Lung (tissue), 12 donors: ENCODE results near the gene COL4A5. TPM values are rescaled to one million over a fixed set of nuclear protein-coding genes. Genes with fewer than 3 reads are reported as not detected.

ENCODE experiments used
- ATAC-seq: fragments of 200-7000 bp; cut with Tn5 transposase; one replicate; pipeline ENCODE4 v1.9.1; 2020; ENCODE audit warnings: moderate number of reproducible peaks; ENCODE audit not compliant: insufficient read depth, low FRiP score
- DNase-seq, 3 donors: peaks; one replicate each; pipeline ENCODE4 v3.0.0-alpha.2; 2013 to 2017
- H3K27ac ChIP-seq, 2 donors: one replicate each; pipeline ENCODE4 v1.5.1; 2013; ENCODE audit warnings: mild to moderate bottlenecking in 2 of 2, moderate library complexity in 2 of 2, control low read depth in 1 of 2, inconsistent platforms in 1 of 2, low read depth in 1 of 2, low read length in 1 of 2
- H3K27me3 ChIP-seq, 3 donors: one replicate each; pipeline ENCODE4 v1.5.1; 2013; ENCODE audit warnings: low read length in 2 of 3; ENCODE audit not compliant: control insufficient read depth in 3 of 3, insufficient read depth in 3 of 3
- H3K36me3 ChIP-seq, 4 donors: one replicate each; pipeline ENCODE4 v1.5.1; 2013; ENCODE audit warnings: low read length in 4 of 4, mild to moderate bottlenecking in 1 of 4, moderate library complexity in 1 of 4; ENCODE audit not compliant: control insufficient read depth in 4 of 4, insufficient read depth in 4 of 4
- H3K4me1 ChIP-seq, 5 donors: one replicate each; pipeline ENCODE4 v1.5.1; 2013; ENCODE audit warnings: low read length in 5 of 5, mild to moderate bottlenecking in 2 of 5, moderate library complexity in 1 of 5; ENCODE audit not compliant: control insufficient read depth in 5 of 5, insufficient read depth in 5 of 5
- H3K4me3 ChIP-seq: one replicate; pipeline ENCODE4 v1.5.1; 2013; ENCODE audit warnings: mild to moderate bottlenecking, control low read depth, moderate library complexity
- H3K9ac ChIP-seq, 2 donors: one replicate each; pipeline ENCODE4 v1.5.1; 2013; ENCODE audit warnings: low read length in 2 of 2, control low read depth in 1 of 2; ENCODE audit not compliant: insufficient read depth in 1 of 2
- H3K9me3 ChIP-seq, 4 donors: one replicate each; pipeline ENCODE4 v1.5.1; 2013; ENCODE audit warnings: low read length in 3 of 4, mild to moderate bottlenecking in 1 of 4, moderate library complexity in 1 of 4; ENCODE audit not compliant: control insufficient read depth in 4 of 4, insufficient read depth in 3 of 4
- WGBS, 2 donors: extraction: QIAGEN DNeasy Blood & Tissue Kit; methylation state at CpG; one replicate each; pipeline ENCODE4 v1.1.7; 2013; 5-methylcytosine and 5-hydroxymethylcytosine counted together
- polyA plus RNA-seq, 2 donors: library from polyadenylated mRNA; stranded (reverse); fragments of 200-250 nt; gene quantifications; one replicate each; pipeline ENCODE4 v1.2.1, GENCODE V29; 2013
- total RNA-seq, 2 donors: library from RNA; depleted of rRNA in 1 of 2; stranded (reverse); fragments of >200 nt in 1 of 2; gene quantifications; one replicate each; pipeline ENCODE4 v1.2.1, GENCODE V29; 2014 to 2021
- TF ChIP-seq, protein P1 (sequence below): IDR thresholded peaks from 2 replicates; pipeline ENCODE4 v1.5.1; 2012; ENCODE audit warnings: mild to moderate bottlenecking; ENCODE audit errors: control extremely low read depth, extremely low read depth
- donor health status: control.
- donor health status: control.
- donor health status: Bipolar disorder and iron deficiency.
- donor health status: healthy.
- donor health status: DM: yes; HTN: yes; CAD: no.

COL4A5 gene
- total and polyA plus RNA-seq, 4 donors: 4.3 to 253 (median 16.4) TPM

DNA sequence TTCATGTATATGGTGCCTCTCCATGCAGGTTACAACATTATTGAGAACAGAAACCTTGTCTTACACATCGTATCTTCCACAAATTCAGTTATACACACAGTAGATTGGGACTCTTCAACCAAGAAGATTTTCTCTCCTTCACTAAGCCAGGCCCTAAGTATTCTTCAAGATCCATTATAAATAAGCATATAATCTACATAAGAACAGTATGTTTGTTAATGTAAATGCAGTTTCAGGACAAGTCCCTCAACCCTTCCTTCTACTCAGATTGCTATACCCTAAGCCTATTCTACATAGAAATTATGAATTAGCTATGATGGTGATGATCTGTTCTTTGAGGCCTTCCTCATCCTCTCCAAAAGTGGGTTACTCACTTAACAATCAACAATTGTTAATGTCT lies 42.7 kb upstream of the COL4A5 start:
- no peak overlapping the region for H3K27ac ChIP-seq
- TF ChIP-seq, protein P1, sequence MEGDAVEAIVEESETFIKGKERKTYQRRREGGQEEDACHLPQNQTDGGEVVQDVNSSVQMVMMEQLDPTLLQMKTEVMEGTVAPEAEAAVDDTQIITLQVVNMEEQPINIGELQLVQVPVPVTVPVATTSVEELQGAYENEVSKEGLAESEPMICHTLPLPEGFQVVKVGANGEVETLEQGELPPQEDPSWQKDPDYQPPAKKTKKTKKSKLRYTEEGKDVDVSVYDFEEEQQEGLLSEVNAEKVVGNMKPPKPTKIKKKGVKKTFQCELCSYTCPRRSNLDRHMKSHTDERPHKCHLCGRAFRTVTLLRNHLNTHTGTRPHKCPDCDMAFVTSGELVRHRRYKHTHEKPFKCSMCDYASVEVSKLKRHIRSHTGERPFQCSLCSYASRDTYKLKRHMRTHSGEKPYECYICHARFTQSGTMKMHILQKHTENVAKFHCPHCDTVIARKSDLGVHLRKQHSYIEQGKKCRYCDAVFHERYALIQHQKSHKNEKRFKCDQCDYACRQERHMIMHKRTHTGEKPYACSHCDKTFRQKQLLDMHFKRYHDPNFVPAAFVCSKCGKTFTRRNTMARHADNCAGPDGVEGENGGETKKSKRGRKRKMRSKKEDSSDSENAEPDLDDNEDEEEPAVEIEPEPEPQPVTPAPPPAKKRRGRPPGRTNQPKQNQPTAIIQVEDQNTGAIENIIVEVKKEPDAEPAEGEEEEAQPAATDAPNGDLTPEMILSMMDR: no peak
- H3K4me3 ChIP-seq: no peak overlapping the region
- WGBS, 2 donors: 74 to 86% methylated on average over 1 of the region's 1 CpG
- no peaks in the 10 kb centered on the region for H3K9me3 ChIP-seq
- peaks cover 5 to 38% (median 17%) of the 10 kb centered on the region in 3 donors for H3K27me3 ChIP-seq
- no peak for ATAC-seq
- H3K36me3 ChIP-seq: no peaks in the 10 kb centered on the region
- no peak overlapping the region for H3K9ac ChIP-seq
- H3K4me1 ChIP-seq: no peaks in the 10 kb centered on the region
- DNase-seq: no peak

- no peak overlapping the region for H3K4me3 ChIP-seq
- H3K4me1 ChIP-seq: no peaks in the 10 kb centered on the region
- 73 to 93% methylated on average over 6 of the region's 6 CpGs for WGBS, 2 donors
- H3K36me3 ChIP-seq: no peaks in the 10 kb centered on the region
- no peak overlapping the region for H3K9ac ChIP-seq
- peaks cover 5 to 40% (median 17%) of the 10 kb centered on the region in 3 donors for H3K27me3 ChIP-seq
- ATAC-seq (no peak), DNase-seq (no peak)
- TF ChIP-seq, protein P1: no peak
- no peak overlapping the region for H3K27ac ChIP-seq
- no peaks in the 10 kb centered on the region for H3K9me3 ChIP-seq
These were observed 41.8 kb upstream of the COL4A5 start for GRCh38 chrX:108397627-108398391.

- Histone ChIP-seq H3K27me3 (peaks cover 5 to 52% (median 17%) of the 10 kb centered on the region in 3 donors), H3K9ac (no peak overlapping the region), H3K27ac (no peak overlapping the region), H3K9me3 (no peaks in the 10 kb centered on the region), H3K4me1 (no peaks in the 10 kb centered on the region), H3K36me3 (no peaks in the 10 kb centered on the region), H3K4me3 (no peak overlapping the region)
- DNase-seq: peak in 1 of 3 donors; percentile 9
- TF ChIP-seq, protein P1: no peak
- 80 to 86% methylated on average over 1 of the region's 1 CpG for WGBS, 2 donors
- ATAC-seq: no peak
These were observed 40.0 kb upstream of the COL4A5 start for GRCh38 chrX:108399418-108400165.
